RWPE1 (cell line): Measurements from ENCODE around the gene CMIP.

ENCODE experiments used
- CTCF ChIA-PET: fragments of 350-600 bp; sonication (Branson Sonifier 250); formaldehyde crosslinking; extraction: SDS; loops from one replicate; lab custom pipeline; 2021; lab: Yijun Ruan, JAX
- POLR2A ChIA-PET: fragments of 400-600 bp; formaldehyde crosslinking; extraction: SDS; loops from one replicate; lab custom pipeline; 2020; ENCODE audit warnings: antibody characterized with exemption; ENCODE audit not compliant: low non-redundant PET; lab: Yijun Ruan, JAX
- DNase-seq: peaks from one replicate; pipeline ENCODE4 v3.0.0; 2012; ENCODE audit warnings: low spot score
- H3K27ac ChIP-seq: fragments of 450-650 bp; 2 replicates; pipeline ENCODE4 v1.5.1; 2017
- TF ChIP-seq, protein P1 (sequence below): fragments of 450-650 bp; conservative IDR thresholded peaks from 2 replicates; pipeline ENCODE4 v1.5.1; 2017; ENCODE audit warnings: low read depth, mild to moderate bottlenecking

The CMIP gene

GRCh38 chr16:81409016-81409556, 35.5 kb upstream of the CMIP start:
- DNase-seq = no peak
- no peak overlapping the region for H3K27ac ChIP-seq
- CTCF ChIA-PET = interaction anchor here (0.6 kb wide), 1 partner anchor 329 kb away, joined by 5 read pairs; no protein-coding TSS in a partner anchor
- TF ChIP-seq, protein P1, sequence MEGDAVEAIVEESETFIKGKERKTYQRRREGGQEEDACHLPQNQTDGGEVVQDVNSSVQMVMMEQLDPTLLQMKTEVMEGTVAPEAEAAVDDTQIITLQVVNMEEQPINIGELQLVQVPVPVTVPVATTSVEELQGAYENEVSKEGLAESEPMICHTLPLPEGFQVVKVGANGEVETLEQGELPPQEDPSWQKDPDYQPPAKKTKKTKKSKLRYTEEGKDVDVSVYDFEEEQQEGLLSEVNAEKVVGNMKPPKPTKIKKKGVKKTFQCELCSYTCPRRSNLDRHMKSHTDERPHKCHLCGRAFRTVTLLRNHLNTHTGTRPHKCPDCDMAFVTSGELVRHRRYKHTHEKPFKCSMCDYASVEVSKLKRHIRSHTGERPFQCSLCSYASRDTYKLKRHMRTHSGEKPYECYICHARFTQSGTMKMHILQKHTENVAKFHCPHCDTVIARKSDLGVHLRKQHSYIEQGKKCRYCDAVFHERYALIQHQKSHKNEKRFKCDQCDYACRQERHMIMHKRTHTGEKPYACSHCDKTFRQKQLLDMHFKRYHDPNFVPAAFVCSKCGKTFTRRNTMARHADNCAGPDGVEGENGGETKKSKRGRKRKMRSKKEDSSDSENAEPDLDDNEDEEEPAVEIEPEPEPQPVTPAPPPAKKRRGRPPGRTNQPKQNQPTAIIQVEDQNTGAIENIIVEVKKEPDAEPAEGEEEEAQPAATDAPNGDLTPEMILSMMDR = no peak
- POLR2A ChIA-PET = interaction anchor here (0.6 kb wide), 1 partner anchor 536 kb away, joined by 3 read pairs; no protein-coding TSS in a partner anchor

GRCh38 chr16:81410643-81411293, 33.8 kb upstream of the CMIP start:
- POLR2A ChIA-PET = no interaction called here
- no peak for DNase-seq
- TF ChIP-seq, protein P1 = no peak

DNA sequence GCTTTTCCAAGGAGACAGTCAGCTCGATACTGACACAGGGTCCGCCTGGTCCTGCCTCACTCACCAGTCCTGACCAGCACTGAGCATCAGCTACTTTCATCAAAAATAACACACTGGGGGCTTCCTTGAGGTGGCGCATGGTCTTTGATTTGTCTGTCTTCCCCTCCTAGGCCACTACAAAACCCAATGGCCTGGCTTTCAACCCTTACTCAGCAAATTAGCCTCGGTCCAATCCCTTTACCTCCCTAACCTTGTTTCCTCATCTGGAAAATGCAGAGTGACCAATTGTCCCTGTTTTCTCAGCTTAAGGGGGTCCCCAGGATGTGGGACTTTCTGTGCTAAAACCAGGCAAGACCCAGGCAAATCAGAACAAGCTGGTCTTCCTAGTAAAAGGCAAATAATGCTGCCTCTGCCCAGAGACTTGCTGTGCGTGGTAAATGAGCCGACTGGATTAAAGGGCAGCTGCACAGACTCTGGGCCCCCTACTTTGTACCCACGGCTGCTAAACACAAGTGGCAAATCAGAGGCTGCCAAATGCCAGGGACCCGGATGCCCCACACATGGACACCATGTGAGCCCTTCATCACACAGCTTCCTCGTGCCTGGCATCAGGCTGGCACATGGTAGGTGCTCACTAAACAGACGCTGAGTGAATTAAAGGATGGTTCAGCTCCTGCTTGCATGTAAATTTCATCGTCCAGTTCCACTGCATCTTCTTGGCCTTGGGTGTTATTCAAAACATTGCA, 31.2 kb upstream of the CMIP start:
- TF ChIP-seq, protein P1 = no peak
- ChIA-PET POLR2A (no interaction called here), CTCF (interaction anchor here (1.0 kb wide), 1 partner anchor 8 kb away, joined by 3 read pairs; no protein-coding TSS in a partner anchor)
- no peak for DNase-seq
- H3K27ac ChIP-seq = no peak overlapping the region

More at GRCh38 chr16:81410643-81411293, 33.8 kb upstream of the CMIP start:
- CTCF ChIA-PET = no interaction called here
- H3K27ac ChIP-seq = no peak overlapping the region

DNA sequence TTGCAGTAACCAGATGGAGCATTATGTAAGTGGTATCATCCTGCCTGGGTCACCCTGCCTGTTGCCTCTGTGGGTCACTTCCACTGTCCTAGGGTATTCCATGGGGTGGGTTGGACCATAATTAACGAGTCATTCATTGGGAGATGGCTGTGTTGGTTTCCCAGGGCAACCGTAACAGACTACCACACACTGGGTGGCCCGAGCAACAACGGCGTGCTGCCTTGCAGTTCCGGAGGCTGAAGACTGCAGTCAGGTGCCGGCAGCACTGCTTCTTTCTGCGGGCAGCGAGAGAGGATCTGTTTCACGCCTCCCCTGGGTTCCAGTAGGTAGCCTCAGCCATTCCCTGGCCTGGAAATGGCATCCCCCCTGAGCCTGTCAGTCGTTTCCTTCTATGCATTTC, 28.9 kb upstream of the CMIP start:
- TF ChIP-seq, protein P1 = no peak
- ChIA-PET POLR2A (interaction anchor here (0.6 kb wide), 1 partner anchor 131 kb away, joined by 4 read pairs; no protein-coding TSS in a partner anchor), CTCF (interaction anchor here (0.6 kb wide), 1 partner anchor 262 kb away, joined by 5 read pairs; no protein-coding TSS in a partner anchor)
- H3K27ac ChIP-seq = no peak overlapping the region
- no peak for DNase-seq

DNA sequence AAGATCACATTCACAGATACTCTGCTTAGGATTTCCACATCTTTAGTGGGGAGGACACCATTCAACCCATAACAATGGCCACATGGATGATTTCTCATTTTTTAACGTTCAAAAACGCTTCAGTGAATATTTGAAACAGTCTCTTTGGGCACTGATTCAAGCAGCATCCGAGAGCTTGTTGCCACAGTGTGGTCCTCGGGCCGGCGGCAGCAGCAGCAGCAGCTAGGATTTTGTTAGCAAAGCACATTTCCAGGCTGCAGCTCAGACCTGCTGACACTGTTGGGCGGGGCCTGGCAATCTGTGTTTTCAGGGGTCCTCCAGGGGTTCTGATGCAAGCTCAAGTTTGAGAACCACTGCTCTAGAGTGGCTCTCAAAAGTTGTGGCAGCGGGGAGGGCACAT, 27.9 kb upstream of the CMIP start:
- POLR2A ChIA-PET = no interaction called here
- no peak overlapping the region for H3K27ac ChIP-seq
- TF ChIP-seq, protein P1 = no peak
- CTCF ChIA-PET = interaction anchor here (0.6 to 0.7 kb wide), 2 partner anchors 8 to 14 kb away, joined by 3 read pairs; no protein-coding TSS in a partner anchor
- no peak for DNase-seq

DNA sequence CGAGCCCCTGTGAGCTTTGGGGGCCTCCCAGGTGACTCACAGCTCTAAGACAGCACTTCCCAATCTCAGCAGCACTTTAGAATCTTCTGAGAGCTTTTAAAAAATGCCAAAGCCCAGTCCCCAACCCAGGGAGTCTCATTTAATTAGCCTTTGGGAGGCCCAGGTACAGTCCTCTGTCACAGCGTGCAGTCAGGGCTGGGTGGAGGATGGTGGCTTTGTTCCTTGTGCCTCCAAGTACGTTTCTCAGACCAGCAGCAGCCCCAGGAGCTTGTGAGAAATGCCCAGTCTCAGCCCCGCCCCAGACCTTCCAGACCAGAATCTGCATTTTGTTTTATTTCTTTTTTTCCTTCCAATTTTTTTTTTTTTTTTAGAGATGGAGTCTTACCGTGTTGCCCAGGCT, 27.4 kb upstream of the CMIP start:
- DNase-seq = no peak
- H3K27ac ChIP-seq = no peak overlapping the region
- ChIA-PET POLR2A (no interaction called here), CTCF (interaction anchor here (0.7 kb wide), 1 partner anchor 14 kb away, joined by 3 read pairs; no protein-coding TSS in a partner anchor)
- TF ChIP-seq, protein P1 = no peak
